HTERT RPE-1 (cell line): ENCODE results near the gene ANAPC1.
"Not testable (repeated sequence)": the region's sequence is repeated elsewhere in the genome, so short reads cannot be mapped to it uniquely, and the experiment has no call there.

ENCODE experiments used
- in situ Hi-C: fragments of 300-500 bp; cut with MboI; formaldehyde crosslinking; loops from 4 replicates; pipeline ENCODE4 v1.14.3; 2020; ENCODE audit warnings: low sequenced_read_pairs

The ANAPC1 gene

GRCh38 chr2:111904726-111905474, 20.9 kb upstream of the ANAPC1 start:
- in situ Hi-C loops: no loop called here

- in situ Hi-C loops: no loop called here
Measured at GRCh38 chr2:111903930-111904439, 20.0 kb upstream of the ANAPC1 start.

GRCh38 chr2:111903516-111903915, 19.5 kb upstream of the ANAPC1 start:
- in situ Hi-C loops: no loop called here

- in situ Hi-C loops: no loop called here
Measured at GRCh38 chr2:111900859-111901258, 16.9 kb upstream of the ANAPC1 start.

- in situ Hi-C loops: no loop called here
Measured at GRCh38 chr2:111898703-111899514, 14.9 kb upstream of the ANAPC1 start.

- in situ Hi-C loops: no loop called here
Measured at GRCh38 chr2:111897924-111898702, 14.1 kb upstream of the ANAPC1 start, which contains the start of gene MERTK. MERTK (plus strand) TSS chr2:111898607; CDS start chr2:111898736, 129 bp downstream.

GRCh38 chr2:111897630-111897923, 13.6 kb upstream of the ANAPC1 start:
- in situ Hi-C loops: no loop called here

- in situ Hi-C loops: no loop called here
Measured at GRCh38 chr2:111896576-111896975, 12.6 kb upstream of the ANAPC1 start.

- in situ Hi-C loops: no loop called here
Measured at GRCh38 chr2:111896024-111896423, 12.0 kb upstream of the ANAPC1 start.

- in situ Hi-C loops: no loop called here
Measured at GRCh38 chr2:111884592-111884964, 585 bp upstream of the ANAPC1 start.

GRCh38 chr2:111872806-111873205, 11.2 kb downstream of the ANAPC1 start:
- in situ Hi-C loops: not testable (repeated sequence)

- in situ Hi-C loops: not testable (repeated sequence)
Measured at GRCh38 chr2:111865124-111865523, 18.9 kb downstream of the ANAPC1 start.

- in situ Hi-C loops: not testable (repeated sequence)
Measured at GRCh38 chr2:111860005-111860404, 24.0 kb downstream of the ANAPC1 start.

- in situ Hi-C loops: not testable (repeated sequence)
Measured at GRCh38 chr2:111852544-111852943, 31.4 kb downstream of the ANAPC1 start.

GRCh38 chr2:111850646-111851045, 33.3 kb downstream of the ANAPC1 start:
- in situ Hi-C loops: not testable (repeated sequence)

- in situ Hi-C loops: not testable (repeated sequence)
Measured at GRCh38 chr2:111839625-111840282, 44.2 kb downstream of the ANAPC1 start.

- in situ Hi-C loops: not testable (repeated sequence)
Measured at GRCh38 chr2:111838992-111839391, 45.0 kb downstream of the ANAPC1 start.

GRCh38 chr2:111834221-111834620, 49.8 kb downstream of the ANAPC1 start:
- in situ Hi-C loops: not testable (repeated sequence)

- in situ Hi-C loops: not testable (repeated sequence)
Measured at GRCh38 chr2:111830479-111830878, 53.5 kb downstream of the ANAPC1 start.

- in situ Hi-C loops: not testable (repeated sequence)
Measured at GRCh38 chr2:111828217-111828766, 55.7 kb downstream of the ANAPC1 start.
